ENCODE results near the gene PHF20. TPM values are rescaled to one million over a fixed set of nuclear protein-coding genes. Genes with fewer than 3 reads are reported as not detected.

The PHF20 gene
- total and polyA plus RNA-seq, 2 of the 13 experiments (the other 11 are each of a cell fraction or from before 2014, with no cell fraction given): 22.8 to 34.1 TPM

DNA sequence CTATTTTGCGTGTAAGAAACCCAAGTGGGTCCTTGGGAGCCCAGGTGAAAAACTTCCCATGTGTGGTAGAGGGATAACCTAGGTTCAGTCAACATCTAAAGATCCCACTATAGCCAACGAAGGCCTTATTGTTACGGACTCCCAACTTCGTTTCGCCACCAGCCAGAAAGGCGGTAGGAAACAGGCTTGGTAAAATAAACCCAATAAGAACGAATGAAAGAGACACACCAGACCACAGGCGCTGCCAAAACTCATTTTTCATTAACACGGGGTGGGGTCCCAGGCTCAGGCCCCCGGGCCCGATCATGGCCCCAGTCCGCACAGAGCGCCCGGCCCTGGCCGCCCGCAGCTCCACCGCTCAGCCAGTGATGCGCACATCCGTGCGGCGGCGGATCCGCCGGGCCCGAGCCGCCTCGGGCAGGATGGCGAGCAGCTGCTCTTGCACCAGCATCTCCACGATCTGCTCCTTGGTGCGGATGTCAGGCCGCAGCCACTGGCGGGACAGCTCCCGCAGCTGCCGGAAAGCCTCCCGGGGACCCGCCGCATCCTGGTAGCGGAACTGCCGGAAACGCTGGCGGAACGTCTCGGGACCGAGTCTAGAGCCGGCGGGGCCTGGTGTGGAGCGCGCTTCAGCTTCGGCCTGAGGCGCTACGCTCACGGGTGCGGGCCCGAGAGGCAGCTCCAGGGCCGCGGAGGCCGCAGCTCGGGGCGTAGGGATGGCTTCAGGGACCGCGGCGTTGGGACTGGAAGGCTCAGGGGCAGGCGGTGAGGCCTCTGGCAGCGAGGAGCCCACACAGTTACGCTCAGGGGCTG, 181.8 kb downstream of the PHF20 start (continued):
- TF ChIP-seq FOXO1 (CRISPR knock-in tag; IDR thresholded peaks at IDR 0.05): peak; percentile 9; the same call in 1 of the 2 replicates
- TF ChIP-seq, protein P1, sequence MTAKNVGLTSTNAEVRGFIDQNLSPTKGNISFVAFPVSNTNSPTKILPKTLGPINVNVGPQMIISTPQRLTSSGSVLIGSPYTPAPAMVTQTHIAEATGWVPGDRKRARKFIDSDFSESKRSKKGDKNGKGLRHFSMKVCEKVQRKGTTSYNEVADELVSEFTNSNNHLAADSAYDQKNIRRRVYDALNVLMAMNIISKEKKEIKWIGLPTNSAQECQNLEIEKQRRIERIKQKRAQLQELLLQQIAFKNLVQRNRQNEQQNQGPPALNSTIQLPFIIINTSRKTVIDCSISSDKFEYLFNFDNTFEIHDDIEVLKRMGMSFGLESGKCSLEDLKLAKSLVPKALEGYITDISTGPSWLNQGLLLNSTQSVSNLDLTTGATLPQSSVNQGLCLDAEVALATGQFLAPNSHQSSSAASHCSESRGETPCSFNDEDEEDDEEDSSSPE (CRISPR knock-in tag; IDR thresholded peaks at IDR 0.05): no peak; the same call in 1 of the 2 replicates
- peak; percentile 91; the same call in 1 of the 2 replicates for TF ChIP-seq NFE2L1 (CRISPR knock-in tag; IDR thresholded peaks at IDR 0.05; ENCODE audit: borderline replicate concordance)
- no peak for TF ChIP-seq ZNF160 (CRISPR knock-in tag; IDR thresholded peaks at IDR 0.05)
- TF ChIP-seq ZNF224 (CRISPR knock-in tag; IDR thresholded peaks at IDR 0.05): no peak
- no peak for TF ChIP-seq FOSL2 (CRISPR knock-in tag; IDR thresholded peaks at IDR 0.05)
- TF ChIP-seq ZSCAN30 (CRISPR knock-in tag; IDR thresholded peaks at IDR 0.05): no peak; the same call in none of the 2 replicates
- TF ChIP-seq, protein P2, sequence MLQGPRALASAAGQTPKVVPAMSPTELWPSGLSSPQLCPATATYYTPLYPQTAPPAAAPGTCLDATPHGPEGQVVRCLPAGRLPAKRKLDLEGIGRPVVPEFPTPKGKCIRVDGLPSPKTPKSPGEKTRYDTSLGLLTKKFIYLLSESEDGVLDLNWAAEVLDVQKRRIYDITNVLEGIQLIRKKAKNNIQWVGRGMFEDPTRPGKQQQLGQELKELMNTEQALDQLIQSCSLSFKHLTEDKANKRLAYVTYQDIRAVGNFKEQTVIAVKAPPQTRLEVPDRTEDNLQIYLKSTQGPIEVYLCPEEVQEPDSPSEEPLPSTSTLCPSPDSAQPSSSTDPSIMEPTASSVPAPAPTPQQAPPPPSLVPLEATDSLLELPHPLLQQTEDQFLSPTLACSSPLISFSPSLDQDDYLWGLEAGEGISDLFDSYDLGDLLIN (CRISPR knock-in tag; IDR thresholded peaks at IDR 0.05; ENCODE audit: borderline replicate concordance): peak; percentile 44; the same call in 1 of the 2 replicates
- TF ChIP-seq ZNF780A (CRISPR knock-in tag; IDR thresholded peaks at IDR 0.05): no peak
- TF ChIP-seq ZFP90 (CRISPR knock-in tag; IDR thresholded peaks at IDR 0.05; ENCODE audit: borderline replicate concordance): peak; percentile 45
- no peak for TF ChIP-seq PAX8 (CRISPR knock-in tag; IDR thresholded peaks at IDR 0.05; ENCODE audit: borderline replicate concordance)
- TF ChIP-seq RBAK (CRISPR knock-in tag; IDR thresholded peaks at IDR 0.05): no peak
- TF ChIP-seq, protein P3, sequence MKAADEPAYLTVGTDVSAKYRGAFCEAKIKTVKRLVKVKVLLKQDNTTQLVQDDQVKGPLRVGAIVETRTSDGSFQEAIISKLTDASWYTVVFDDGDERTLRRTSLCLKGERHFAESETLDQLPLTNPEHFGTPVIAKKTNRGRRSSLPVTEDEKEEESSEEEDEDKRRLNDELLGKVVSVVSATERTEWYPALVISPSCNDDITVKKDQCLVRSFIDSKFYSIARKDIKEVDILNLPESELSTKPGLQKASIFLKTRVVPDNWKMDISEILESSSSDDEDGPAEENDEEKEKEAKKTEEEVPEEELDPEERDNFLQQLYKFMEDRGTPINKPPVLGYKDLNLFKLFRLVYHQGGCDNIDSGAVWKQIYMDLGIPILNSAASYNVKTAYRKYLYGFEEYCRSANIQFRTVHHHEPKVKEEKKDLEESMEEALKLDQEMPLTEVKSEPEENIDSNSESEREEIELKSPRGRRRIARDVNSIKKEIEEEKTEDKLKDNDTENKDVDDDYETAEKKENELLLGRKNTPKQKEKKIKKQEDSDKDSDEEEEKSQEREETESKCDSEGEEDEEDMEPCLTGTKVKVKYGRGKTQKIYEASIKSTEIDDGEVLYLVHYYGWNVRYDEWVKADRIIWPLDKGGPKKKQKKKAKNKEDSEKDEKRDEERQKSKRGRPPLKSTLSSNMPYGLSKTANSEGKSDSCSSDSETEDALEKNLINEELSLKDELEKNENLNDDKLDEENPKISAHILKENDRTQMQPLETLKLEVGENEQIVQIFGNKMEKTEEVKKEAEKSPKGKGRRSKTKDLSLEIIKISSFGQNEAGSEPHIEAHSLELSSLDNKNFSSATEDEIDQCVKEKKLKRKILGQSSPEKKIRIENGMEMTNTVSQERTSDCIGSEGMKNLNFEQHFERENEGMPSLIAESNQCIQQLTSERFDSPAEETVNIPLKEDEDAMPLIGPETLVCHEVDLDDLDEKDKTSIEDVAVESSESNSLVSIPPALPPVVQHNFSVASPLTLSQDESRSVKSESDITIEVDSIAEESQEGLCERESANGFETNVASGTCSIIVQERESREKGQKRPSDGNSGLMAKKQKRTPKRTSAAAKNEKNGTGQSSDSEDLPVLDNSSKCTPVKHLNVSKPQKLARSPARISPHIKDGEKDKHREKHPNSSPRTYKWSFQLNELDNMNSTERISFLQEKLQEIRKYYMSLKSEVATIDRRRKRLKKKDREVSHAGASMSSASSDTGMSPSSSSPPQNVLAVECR (CRISPR knock-in tag; IDR thresholded peaks at IDR 0.05; ENCODE audit: borderline replicate concordance): no peak; the same call in 1 of the 2 replicates
- TF ChIP-seq, protein P4, sequence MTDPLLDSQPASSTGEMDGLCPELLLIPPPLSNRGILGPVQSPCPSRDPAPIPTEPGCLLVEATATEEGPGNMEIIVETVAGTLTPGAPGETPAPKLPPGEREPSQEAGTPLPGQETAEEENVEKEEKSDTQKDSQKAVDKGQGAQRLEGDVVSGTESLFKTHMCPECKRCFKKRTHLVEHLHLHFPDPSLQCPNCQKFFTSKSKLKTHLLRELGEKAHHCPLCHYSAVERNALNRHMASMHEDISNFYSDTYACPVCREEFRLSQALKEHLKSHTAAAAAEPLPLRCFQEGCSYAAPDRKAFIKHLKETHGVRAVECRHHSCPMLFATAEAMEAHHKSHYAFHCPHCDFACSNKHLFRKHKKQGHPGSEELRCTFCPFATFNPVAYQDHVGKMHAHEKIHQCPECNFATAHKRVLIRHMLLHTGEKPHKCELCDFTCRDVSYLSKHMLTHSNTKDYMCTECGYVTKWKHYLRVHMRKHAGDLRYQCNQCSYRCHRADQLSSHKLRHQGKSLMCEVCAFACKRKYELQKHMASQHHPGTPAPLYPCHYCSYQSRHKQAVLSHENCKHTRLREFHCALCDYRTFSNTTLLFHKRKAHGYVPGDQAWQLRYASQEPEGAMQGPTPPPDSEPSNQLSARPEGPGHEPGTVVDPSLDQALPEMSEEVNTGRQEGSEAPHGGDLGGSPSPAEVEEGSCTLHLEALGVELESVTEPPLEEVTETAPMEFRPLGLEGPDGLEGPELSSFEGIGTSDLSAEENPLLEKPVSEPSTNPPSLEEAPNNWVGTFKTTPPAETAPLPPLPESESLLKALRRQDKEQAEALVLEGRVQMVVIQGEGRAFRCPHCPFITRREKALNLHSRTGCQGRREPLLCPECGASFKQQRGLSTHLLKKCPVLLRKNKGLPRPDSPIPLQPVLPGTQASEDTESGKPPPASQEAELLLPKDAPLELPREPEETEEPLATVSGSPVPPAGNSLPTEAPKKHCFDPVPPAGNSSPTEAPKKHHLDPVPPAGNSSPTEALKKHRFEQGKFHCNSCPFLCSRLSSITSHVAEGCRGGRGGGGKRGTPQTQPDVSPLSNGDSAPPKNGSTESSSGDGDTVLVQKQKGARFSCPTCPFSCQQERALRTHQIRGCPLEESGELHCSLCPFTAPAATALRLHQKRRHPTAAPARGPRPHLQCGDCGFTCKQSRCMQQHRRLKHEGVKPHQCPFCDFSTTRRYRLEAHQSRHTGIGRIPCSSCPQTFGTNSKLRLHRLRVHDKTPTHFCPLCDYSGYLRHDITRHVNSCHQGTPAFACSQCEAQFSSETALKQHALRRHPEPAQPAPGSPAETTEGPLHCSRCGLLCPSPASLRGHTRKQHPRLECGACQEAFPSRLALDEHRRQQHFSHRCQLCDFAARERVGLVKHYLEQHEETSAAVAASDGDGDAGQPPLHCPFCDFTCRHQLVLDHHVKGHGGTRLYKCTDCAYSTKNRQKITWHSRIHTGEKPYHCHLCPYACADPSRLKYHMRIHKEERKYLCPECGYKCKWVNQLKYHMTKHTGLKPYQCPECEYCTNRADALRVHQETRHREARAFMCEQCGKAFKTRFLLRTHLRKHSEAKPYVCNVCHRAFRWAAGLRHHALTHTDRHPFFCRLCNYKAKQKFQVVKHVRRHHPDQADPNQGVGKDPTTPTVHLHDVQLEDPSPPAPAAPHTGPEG (CRISPR knock-in tag; IDR thresholded peaks at IDR 0.05): no peak
- no peak for TF ChIP-seq ZNF572 (CRISPR knock-in tag; IDR thresholded peaks at IDR 0.05)
- TF ChIP-seq ELF3 (CRISPR knock-in tag; IDR thresholded peaks at IDR 0.05): 0 out of 2 replicates have a peak, but pooled peaks have one; percentile 4
